Measurements from ENCODE around the gene ENTPD6. TPM values are rescaled to one million over a fixed set of nuclear protein-coding genes. Genes with fewer than 3 reads are reported as not detected.

Gene ENTPD6
- total RNA-seq, 6 experiments from 2014 or later, result 28.8 to 48.4 (median 34.6) TPM

DNA sequence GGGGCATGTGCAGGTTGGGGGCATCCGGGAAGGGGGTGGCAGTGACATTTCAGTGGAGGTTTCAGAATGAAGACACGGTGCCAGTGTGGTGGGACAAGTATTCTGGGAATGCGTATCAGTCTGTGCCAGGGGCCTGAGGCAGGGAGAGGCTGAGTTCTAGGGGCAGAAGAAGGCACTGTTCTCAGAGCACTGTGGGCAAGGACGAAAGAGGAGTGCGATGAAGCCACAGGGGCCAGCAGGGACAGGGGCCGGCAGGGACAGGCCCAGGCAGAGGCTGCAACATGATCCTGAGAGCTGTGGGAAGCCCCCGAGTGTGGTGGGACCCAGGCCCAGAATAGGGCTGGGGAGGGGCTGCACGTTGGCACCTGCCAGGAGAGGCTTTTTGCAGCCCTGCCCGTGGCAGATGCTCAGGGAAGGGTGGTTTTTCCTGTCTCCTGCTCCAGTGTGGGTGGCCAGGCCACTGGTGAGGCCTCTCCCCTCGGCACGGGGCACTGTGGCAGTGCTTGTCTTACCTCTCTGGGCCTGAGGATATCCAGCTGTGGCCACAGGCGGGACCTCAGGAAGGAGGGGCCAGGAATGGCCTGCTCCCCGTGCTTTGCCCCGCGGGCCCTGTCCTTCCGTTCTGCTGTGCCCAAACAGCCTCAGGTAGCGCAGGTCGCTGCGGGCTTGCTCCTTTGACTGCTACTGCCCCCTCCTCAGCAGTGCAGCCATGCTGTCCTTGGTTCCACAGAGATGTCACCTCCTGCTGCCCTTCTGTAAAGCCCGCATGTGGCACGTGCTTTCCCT lies 10.0 kb downstream of the ENTPD6 start:
- no peak overlapping the region for H3K27ac ChIP-seq

DNA sequence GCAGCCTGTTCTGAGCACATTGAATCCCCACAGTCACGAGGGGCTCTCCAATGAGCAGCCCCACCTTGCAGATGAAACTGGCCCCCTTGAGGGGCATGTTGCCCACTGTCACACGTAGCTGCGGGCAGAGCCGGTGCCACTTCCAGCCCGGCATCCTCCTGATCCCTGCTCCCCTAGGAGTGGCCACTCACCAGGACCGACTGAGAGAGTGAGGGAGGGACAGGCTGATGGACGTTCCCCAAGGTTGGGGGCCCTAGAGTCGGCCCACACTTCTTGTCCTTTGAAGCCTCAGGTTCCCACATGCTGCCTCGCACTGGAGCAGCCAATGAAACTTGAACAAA lies 10.5 kb downstream of the ENTPD6 start:
- H3K36me3 ChIP-seq, result peaks cover 0 to 12% (median 1%) of the 10 kb centered on the region in 4 donors
- H3K4me1 ChIP-seq, result no peaks in the 10 kb centered on the region
- no peak overlapping the region for H3K27ac ChIP-seq
- no peaks in the 10 kb centered on the region for H3K9me3 ChIP-seq
- intact Hi-C loops (cut with DNase I), result no loop called here
- 80% methylated on average over 1 of the region's 9 CpGs for WGBS (ENCODE audit: insufficient coverage, low coverage, low lambda C conversion rate, missing lambda C conversion rate)
- H3K4me3 ChIP-seq, result no peak overlapping the region
- DNase-seq, result peak in 1 of 3 donors; percentile 26
- no peaks in the 10 kb centered on the region for H3K27me3 ChIP-seq
- no peak for TF ChIP-seq POLR2A (IDR thresholded peaks at IDR 0.05)
- no peak for TF ChIP-seq CTCF (IDR thresholded peaks at IDR 0.05)
- no peak for ATAC-seq

More for the DNA sequence above, 10.0 kb downstream of the ENTPD6 start:
- intact Hi-C loops (cut with DNase I), result no loop called here
- peaks cover 0 to 6% (median 1%) of the 10 kb centered on the region in 4 donors for H3K36me3 ChIP-seq
- no peak overlapping the region for H3K4me3 ChIP-seq
- H3K4me1 ChIP-seq, result no peaks in the 10 kb centered on the region
- WGBS (ENCODE audit: insufficient coverage, low coverage, low lambda C conversion rate, missing lambda C conversion rate), result 91% methylated on average over 8 of the region's 21 CpGs
- DNase-seq, result no peak
- peak in 1 of 4 donors; percentile 29 for ATAC-seq
- H3K9me3 ChIP-seq, result no peaks in the 10 kb centered on the region
- no peaks in the 10 kb centered on the region for H3K27me3 ChIP-seq
- TF ChIP-seq POLR2A (IDR thresholded peaks at IDR 0.05) (no peak), CTCF (IDR thresholded peaks at IDR 0.05) (no peak)

- intact Hi-C loops (cut with DNase I), result no loop called here
- Histone ChIP-seq H3K27me3 (no peaks in the 10 kb centered on the region), H3K9me3 (no peaks in the 10 kb centered on the region), H3K36me3 (peaks cover 0 to 14% (median 4%) of the 10 kb centered on the region in 4 donors), H3K27ac (no peak overlapping the region), H3K4me3 (no peak overlapping the region), H3K4me1 (no peaks in the 10 kb centered on the region)
- 97% methylated on average over 8 of the region's 8 CpGs for WGBS (ENCODE audit: insufficient coverage, low coverage, low lambda C conversion rate, missing lambda C conversion rate)
- DNase-seq (peak in 1 of 3 donors; percentile 13), ATAC-seq (no peak)
- TF ChIP-seq POLR2A (IDR thresholded peaks at IDR 0.05) (no peak), CTCF (IDR thresholded peaks at IDR 0.05) (no peak)
Observed at GRCh38 chr20:25206548-25206947, 11.0 kb downstream of the ENTPD6 start.

GRCh38 chr20:25207149-25207959 lies 11.8 kb downstream of the ENTPD6 start:
- whole genome bisulfite sequencing (ENCODE audit: insufficient coverage, low coverage, low lambda C conversion rate, missing lambda C conversion rate), result 93% methylated on average over 3 of the region's 22 CpGs
- no peaks in the 10 kb centered on the region for H3K9me3 ChIP-seq
- no peak overlapping the region for H3K27ac ChIP-seq
- DNase-seq (peak in 1 of 3 donors; percentile 39), ATAC-seq (peak in 1 of 4 donors; percentile 24)
- no peak for TF ChIP-seq POLR2A (IDR thresholded peaks at IDR 0.05)
- no peak for TF ChIP-seq CTCF (IDR thresholded peaks at IDR 0.05)
- intact Hi-C loops (cut with DNase I), result no loop called here
- H3K27me3 ChIP-seq, result no peaks in the 10 kb centered on the region
- peaks cover 0 to 4% (median 0%) of the 10 kb centered on the region in 4 donors for H3K4me1 ChIP-seq
- peaks cover 0 to 14% (median 5%) of the 10 kb centered on the region in 4 donors for H3K36me3 ChIP-seq
- no peak overlapping the region for H3K4me3 ChIP-seq

Measured in right lobe of liver (tissue), 6 donors.